T-helper 2 cell (primary cell): ENCODE measurements around the gene TRABD2B.

Experiments used
- DNase-seq, 5 experiments: peaks; one replicate each; pipeline versions ENCODE4 v3.0.0 to v3.0.0-alpha.2; 2012 to 2022

TRABD2B gene

DNA sequence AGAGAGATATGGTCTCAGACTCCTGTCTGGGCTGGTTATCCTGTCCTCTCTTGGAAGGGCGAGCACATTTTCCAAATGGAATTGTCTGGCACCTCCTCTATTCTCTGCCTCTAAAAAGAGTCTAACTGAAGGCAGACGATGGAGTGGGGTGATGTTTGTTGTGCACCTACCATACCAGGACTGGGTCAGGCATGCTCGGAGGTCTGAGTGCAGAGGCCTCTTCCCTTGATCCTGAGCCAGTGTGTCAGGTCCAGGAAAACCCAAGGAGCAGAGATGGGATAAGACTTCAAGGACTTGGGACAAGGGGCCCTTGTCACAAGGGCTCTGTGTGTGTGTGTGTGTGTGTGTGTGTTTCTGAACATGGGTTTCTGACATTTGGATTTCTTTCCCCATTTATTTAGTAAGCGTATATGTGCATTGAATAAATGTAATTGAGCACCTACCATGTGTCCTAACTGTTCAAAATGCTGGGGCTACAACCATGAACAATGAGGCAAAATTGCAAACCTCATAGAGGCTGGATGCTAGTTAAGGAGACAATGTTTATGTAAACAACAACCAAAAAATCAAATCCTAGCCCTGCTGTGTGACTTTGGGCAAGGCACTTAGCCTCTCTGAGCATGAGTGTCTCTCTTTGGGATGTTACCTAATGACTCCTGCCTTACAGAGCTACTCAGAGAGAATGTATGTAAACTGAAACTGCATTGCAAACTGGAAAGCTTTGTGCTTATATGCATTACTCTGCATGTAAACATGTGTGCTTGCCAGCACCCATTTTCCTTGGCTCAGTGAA is 283.0 kb downstream of the TRABD2B start:
- DNase-seq = no peak

DNA sequence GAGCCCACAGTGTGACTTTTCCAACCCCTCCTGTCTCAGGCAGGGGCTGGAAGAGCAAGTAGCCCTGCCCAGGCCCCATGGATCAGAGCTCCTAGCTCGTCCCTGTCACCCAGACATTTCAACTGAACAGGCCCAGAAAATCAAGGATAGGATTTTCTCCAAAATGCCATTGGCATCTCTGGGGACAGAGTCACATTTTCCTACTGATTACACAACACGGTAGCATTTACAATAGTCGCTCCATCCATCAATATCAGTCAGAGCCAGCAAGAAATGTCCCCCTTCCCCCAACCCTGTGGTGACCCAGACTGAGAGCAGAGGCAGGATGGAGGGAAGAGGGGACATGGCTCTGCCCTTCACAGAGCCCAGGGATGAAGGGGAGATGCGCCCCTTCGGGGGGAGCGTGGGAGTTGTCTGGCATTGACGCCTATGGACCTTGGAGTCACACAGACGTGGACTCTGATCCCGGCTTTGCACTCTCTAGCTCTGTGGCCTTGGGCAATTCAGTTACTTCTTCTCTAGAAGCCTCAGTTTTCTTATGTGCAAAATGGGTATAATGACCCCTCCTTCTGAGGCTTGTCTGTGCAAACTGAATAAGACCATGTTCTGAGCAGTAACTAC is 283.7 kb downstream of the TRABD2B start:
- DNase-seq = no peak

GRCh38 chr1:47712596-47713299 is 284.4 kb downstream of the TRABD2B start:
- no peak for DNase-seq

DNA sequence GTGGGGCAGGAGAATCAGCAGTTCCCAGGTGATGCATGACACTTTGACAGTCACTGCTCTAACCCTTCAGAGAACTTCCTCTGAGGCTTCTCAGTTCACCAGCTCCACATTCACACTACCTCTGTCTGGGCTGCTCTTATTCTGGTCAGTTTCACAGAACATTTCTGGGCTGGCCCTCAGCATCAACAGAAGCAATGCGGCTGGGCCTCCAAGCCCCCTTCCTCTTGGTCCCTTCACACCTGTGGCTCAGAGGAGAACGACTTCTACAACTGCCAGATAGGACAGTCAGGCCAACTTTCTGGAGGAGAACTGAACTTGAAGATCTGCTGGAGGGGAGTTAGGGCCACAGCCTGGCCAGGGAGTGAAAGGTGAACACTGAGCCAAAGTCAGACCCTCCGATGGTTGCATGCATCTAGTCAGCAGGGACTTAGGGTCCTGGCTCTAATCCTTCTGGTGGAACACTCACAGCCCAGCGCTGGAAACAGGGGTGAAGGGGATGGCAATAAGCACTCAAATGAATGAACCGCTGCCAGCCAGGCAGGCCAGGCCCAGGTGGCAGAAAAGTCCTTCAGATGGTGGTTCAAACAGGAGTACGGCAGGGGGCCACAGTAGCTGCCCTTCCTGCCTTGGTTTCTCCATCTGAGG is 285.2 kb downstream of the TRABD2B start:
- DNase-seq = no peak

DNA sequence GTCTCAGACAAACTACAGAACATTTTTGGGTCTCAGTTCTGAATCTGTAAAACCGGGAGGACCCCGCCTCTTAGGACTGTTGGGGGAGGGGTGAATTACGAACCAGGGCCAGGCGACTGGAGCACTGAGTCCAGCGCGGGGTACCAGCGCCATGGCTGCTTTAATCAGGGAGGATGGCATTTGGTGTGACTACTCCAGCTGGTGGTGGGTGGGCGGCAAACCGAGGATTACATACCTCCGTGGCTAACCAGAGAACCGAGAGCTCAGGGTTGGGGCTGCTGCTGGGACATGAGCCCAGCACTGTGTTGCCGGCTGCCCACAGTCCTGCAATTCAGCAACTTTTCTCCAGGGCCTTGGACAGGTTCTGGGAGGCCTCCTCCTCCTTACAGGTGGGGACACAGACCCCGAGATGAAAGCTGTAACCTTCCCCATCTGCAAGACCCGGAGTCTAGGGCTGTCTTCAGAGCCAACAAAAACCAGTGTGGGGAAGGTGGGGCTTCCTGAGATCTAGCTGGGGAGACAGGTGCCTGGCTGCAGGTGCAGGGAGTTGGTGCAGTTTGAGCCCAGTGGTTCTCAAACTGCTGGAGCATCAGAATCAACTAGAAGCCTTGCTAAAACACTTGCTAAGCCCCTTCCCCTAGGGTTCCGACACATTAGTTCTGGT is 285.9 kb downstream of the TRABD2B start:
- no peak for DNase-seq
